Progenitor cell of endocrine pancreas (in vitro differentiated cells): ENCODE measurements around the gene C2orf42. TPM values are rescaled to one million over a fixed set of nuclear protein-coding genes. Genes with fewer than 3 reads are reported as not detected.
"Not testable (repeated sequence)": the region's sequence is repeated elsewhere in the genome, so short reads cannot be mapped to it uniquely, and the experiment has no call there.

ENCODE experiments used
- DNase-seq: peaks from one replicate; pipeline ENCODE4 v3.0.0; 2021; ENCODE audit warnings: low spot score; ENCODE audit not compliant: unreplicated experiment
- H3K27ac Mint-ChIP-seq: 2 replicates; pipeline ENCODE4 v1.8.0; 2021; ENCODE audit warnings: mild to moderate bottlenecking, moderate library complexity, mixed read lengths
- H3K27me3 Mint-ChIP-seq: 2 replicates; pipeline ENCODE4 v1.8.0; 2021; ENCODE audit warnings: mixed read lengths
- H3K36me3 Mint-ChIP-seq: 2 replicates; pipeline ENCODE4 v1.8.0; 2022; ENCODE audit warnings: mixed read lengths; ENCODE audit not compliant: insufficient read depth
- H3K4me1 Mint-ChIP-seq: 2 replicates; pipeline ENCODE4 v1.8.0; 2021; ENCODE audit warnings: low read depth, mixed read lengths
- H3K4me3 Mint-ChIP-seq: 2 replicates; pipeline ENCODE4 v1.8.0; 2021; ENCODE audit warnings: low read depth, mild to moderate bottlenecking, moderate library complexity, mixed read lengths
- H3K9me3 Mint-ChIP-seq: 2 replicates; pipeline ENCODE4 v1.8.0; 2021; ENCODE audit warnings: low read depth, mixed read lengths
- total RNA-seq: library from RNA; stranded (reverse); gene quantifications from 2 replicates; pipeline ENCODE4 v1.2.1, GENCODE V29; 2021
- TF ChIP-seq, protein P1 (sequence below): fragments of 200-600 bp; sonication (generic); IDR thresholded peaks from one replicate; pipeline ENCODE4 v1.5.0; 2021; ENCODE audit warnings: antibody characterized with exemption, mild to moderate bottlenecking; ENCODE audit not compliant: unreplicated experiment

C2orf42 gene
- total RNA-seq, 1 donor from 2014 or later, result 28.0 TPM

DNA sequence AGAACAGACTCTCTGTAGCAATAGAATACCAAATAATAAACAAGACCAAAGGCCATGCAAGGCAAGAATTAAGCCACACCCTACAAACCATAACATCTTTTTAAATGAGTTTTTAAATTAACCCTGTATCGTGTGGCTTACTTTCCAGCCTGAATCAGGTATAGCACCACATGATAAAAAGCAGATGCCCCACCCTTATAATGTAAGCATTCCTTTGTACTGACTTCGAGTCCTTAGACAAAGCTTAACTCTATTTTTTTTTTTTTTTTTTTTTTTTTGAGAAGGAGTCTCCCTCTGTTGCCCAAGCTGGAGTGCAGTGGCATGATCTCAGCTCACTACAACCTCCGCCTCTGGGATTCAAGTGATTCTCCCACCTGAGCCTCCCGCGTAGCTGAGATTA, 1.7 kb upstream of the C2orf42 start:
- no peak overlapping the region for H3K4me3 Mint-ChIP-seq
- peaks cover 2% of the 10 kb centered on the region for H3K4me1 Mint-ChIP-seq
- H3K27me3 Mint-ChIP-seq, result no peaks in the 10 kb centered on the region
- no peaks in the 10 kb centered on the region for H3K9me3 Mint-ChIP-seq
- TF ChIP-seq, protein P1, sequence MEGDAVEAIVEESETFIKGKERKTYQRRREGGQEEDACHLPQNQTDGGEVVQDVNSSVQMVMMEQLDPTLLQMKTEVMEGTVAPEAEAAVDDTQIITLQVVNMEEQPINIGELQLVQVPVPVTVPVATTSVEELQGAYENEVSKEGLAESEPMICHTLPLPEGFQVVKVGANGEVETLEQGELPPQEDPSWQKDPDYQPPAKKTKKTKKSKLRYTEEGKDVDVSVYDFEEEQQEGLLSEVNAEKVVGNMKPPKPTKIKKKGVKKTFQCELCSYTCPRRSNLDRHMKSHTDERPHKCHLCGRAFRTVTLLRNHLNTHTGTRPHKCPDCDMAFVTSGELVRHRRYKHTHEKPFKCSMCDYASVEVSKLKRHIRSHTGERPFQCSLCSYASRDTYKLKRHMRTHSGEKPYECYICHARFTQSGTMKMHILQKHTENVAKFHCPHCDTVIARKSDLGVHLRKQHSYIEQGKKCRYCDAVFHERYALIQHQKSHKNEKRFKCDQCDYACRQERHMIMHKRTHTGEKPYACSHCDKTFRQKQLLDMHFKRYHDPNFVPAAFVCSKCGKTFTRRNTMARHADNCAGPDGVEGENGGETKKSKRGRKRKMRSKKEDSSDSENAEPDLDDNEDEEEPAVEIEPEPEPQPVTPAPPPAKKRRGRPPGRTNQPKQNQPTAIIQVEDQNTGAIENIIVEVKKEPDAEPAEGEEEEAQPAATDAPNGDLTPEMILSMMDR, result no peak
- H3K36me3 Mint-ChIP-seq, result no peaks in the 10 kb centered on the region
- DNase-seq, result no peak
- H3K27ac Mint-ChIP-seq, result no peak overlapping the region

DNA sequence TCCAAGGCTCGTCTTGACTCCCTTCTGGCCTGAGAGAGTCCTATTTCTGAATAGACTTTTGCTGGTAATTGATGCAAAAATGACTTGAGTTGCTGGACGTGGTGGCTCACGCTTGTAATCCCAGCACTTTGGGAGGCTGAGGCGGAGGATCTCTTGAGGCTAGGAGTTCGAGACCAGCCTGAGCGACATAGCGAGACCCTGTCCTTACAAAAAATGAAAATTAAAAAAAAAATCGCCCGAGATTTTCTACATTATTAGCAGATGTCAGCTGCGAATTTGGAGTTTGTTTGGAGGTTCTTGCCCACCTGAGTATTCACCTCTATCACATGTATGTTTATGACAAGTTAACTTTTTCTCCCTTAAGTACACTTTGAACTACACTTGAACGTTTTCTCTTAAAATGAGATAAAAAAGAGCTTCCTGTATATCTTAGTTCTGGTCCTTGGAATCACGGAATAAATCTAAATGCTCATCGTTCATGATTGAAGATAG, 471 bp upstream of the C2orf42 start:
- H3K27ac Mint-ChIP-seq, result peak overlapping the region; percentile 99
- H3K4me3 Mint-ChIP-seq, result peak overlapping the region; percentile 85
- peaks cover 2% of the 10 kb centered on the region for H3K4me1 Mint-ChIP-seq
- no peaks in the 10 kb centered on the region for H3K9me3 Mint-ChIP-seq
- no peaks in the 10 kb centered on the region for H3K36me3 Mint-ChIP-seq
- TF ChIP-seq, protein P1, result no peak
- H3K27me3 Mint-ChIP-seq, result no peaks in the 10 kb centered on the region
- DNase-seq, result no peak

DNA sequence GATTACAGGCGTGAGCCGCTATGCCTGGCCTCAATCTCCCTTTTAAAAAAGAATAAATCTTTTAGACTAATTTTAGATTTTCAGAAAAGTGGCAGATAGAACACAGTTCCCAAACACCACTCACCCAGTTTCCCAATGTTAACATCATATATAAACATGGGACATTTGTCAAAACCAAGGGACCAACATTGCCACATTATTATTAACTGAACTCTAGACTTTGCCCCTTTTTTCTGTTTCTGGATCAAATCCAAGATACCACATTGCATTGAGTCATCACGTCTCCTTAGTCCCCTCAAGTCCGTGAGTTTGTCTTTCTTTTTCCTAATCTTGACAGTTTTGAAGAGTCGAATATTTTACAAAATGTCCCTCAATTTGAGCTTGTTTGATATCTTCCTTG, 2.4 kb downstream of the C2orf42 start:
- Mint-ChIP-seq H3K27ac (no peak overlapping the region), H3K9me3 (no peaks in the 10 kb centered on the region), H3K4me3 (peak overlapping the region; percentile 24), H3K36me3 (no peaks in the 10 kb centered on the region), H3K4me1 (peaks cover 2% of the 10 kb centered on the region), H3K27me3 (no peaks in the 10 kb centered on the region)
- no peak for DNase-seq
- TF ChIP-seq, protein P1, result no peak

DNA sequence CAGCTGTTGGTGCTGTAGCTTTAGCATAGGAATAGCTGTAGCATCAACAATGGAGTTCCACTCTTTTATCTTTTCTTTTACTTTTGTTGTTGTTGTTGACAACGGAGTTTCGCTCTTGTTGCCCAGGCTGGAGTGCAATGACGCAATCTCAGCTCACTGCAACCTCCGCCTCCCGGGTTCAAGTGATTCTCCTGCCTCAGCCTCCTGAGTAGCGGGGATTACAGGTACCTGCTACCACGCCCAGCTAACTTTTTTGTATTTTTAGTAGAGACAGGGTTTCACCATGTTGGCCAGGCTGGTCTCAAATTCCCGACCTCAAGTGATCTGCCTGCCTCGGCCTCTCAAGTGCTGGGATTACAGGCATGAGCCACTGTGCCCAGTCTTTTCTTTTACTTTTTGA, 3.6 kb downstream of the C2orf42 start:
- H3K9me3 Mint-ChIP-seq, DNase-seq, H3K4me1 Mint-ChIP-seq, H3K36me3 Mint-ChIP-seq, H3K27me3 Mint-ChIP-seq, H3K27ac Mint-ChIP-seq, H3K4me3 Mint-ChIP-seq: not testable (repeated sequence)

DNA sequence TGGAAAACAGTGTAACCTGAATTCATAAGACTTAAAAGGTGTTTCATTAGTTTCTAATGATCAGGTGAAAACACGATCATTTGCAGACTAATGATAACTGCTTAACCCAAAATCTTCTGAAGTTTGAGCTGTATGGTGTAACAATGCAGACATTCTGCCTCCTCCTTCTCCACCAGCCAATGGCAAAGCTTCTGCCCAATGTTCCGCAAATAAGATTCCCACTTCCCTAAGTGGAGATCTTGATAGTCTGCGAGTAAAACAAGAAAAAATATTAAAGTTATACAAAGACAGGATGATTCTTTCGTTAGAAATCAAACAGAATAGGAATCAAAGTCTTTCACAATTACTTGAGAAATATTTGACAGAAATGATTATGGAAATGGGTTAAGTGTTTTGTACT, 8.1 kb downstream of the C2orf42 start:
- no peak for DNase-seq
- no peak overlapping the region for H3K4me3 Mint-ChIP-seq
- no peaks in the 10 kb centered on the region for H3K27me3 Mint-ChIP-seq
- no peaks in the 10 kb centered on the region for H3K4me1 Mint-ChIP-seq
- TF ChIP-seq, protein P1, result no peak
- H3K27ac Mint-ChIP-seq, result peak overlapping the region; percentile 5
- no peaks in the 10 kb centered on the region for H3K9me3 Mint-ChIP-seq
- H3K36me3 Mint-ChIP-seq, result peaks cover 1% of the 10 kb centered on the region

GRCh38 chr2:70181363-70181956, 9.4 kb downstream of the C2orf42 start:
- DNase-seq, result no peak
- peak overlapping the region; percentile 41 for H3K27ac Mint-ChIP-seq

More at GRCh38 chr2:70181363-70181956, 9.4 kb downstream of the C2orf42 start:
- Mint-ChIP-seq H3K4me1 (no peaks in the 10 kb centered on the region), H3K9me3 (no peaks in the 10 kb centered on the region), H3K27me3 (no peaks in the 10 kb centered on the region), H3K36me3 (peaks cover 3% of the 10 kb centered on the region), H3K4me3 (no peak overlapping the region)
- TF ChIP-seq, protein P1, result no peak
